GM18498 (cell line): Measurements from ENCODE around the gene GZMM.

Experiments
- ATAC-seq: cut with Tn5 transposase; IDR thresholded peaks from one replicate; pipeline ENCODE4 v1.9.1; 2021; ENCODE audit warnings: mild to moderate bottlenecking, moderate library complexity; ENCODE audit not compliant: unreplicated experiment

Gene GZMM

DNA sequence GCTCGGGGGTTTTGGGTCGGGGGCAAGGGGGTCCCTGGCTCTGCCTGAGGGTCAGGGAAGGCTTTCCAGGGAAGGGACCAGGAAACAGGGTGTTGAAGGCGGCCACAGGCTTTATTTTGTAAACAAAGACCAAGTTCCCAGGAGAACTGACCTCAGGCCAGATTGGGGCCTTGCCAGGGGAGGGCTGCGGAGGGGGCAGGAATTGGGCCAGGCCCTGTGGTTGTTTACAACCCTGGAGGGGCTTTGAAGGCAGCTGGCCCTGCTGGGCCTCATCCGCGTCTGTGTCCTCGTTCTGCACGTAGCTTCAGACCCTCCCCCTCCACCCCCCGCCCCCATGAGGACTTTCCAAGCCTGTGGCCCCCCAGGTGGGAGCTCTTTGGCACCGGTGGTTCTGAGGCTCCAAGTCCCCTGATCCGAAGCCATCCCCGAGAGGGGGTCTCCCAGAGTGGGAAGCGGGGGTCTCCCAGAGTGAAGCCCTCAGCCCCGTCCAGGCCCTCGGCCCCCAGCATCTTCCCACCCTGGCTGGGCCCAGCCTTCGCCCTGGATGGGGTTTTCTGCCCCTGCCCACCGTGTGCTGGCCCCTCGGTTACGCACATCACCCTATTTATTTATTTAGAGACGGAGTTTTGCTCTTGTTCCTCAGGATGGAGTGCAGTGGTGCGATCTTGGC is 15.1 kb downstream of the GZMM start:
- ATAC-seq: no peak

DNA sequence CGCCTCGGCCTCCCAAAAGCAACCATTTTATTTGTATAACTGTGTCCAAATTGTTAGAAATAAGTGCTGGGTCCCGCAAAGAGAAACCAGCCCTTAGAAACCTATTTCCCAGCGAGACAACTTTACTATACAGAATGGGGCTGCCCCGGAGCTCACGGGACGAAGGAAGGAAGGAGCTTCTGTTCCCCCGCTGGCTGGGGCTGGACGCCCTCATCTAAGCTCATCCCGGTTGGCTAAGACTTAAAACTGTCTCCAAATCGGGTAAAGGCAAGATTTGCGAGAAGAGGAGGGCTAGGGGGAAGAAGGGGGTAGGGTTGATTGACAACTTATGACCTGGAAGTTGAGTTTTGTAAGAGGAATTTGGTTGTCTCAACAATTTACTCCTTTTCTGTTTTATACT is 16.3 kb downstream of the GZMM start:
- ATAC-seq: no peak

DNA sequence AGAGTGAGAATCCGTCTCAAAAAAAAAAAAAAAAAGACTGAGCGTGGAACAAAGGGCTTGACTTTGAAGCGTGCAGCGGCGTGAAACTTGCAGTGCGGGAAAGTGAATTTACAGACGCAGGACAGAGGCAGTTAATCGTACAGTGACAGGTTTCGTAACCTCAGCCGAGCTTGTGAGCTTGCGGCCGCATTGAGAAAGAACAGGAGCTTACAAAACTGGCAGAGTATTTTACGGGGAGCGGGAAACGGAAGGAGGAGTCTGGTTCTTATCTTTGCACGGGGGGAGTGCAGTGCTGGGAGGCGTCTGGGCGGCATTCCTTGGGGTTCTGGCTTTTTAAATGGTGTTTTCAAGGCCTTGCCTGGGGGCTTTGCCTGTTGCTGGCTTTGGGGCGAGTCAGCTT is 22.6 kb downstream of the GZMM start:
- ATAC-seq: no peak

DNA sequence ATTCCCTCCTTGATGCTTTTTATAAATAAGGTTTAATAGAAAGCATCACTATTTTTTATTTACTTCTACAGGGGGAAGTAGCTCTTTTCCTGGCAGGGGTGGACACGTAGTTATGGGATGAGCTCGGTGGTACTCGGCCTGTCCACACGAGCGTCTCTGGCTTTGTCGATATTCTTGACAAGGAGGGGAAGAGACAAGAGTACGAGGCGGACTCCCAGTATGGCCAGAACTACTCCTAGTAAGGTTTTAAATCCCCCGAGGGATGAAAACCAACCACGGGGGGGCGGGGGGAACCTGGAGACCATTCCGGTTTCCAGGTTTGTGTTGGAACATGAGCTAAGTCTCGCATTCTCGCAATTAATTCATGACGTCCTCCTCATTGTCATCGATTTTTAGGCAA is 23.0 kb downstream of the GZMM start:
- ATAC-seq: no peak

DNA sequence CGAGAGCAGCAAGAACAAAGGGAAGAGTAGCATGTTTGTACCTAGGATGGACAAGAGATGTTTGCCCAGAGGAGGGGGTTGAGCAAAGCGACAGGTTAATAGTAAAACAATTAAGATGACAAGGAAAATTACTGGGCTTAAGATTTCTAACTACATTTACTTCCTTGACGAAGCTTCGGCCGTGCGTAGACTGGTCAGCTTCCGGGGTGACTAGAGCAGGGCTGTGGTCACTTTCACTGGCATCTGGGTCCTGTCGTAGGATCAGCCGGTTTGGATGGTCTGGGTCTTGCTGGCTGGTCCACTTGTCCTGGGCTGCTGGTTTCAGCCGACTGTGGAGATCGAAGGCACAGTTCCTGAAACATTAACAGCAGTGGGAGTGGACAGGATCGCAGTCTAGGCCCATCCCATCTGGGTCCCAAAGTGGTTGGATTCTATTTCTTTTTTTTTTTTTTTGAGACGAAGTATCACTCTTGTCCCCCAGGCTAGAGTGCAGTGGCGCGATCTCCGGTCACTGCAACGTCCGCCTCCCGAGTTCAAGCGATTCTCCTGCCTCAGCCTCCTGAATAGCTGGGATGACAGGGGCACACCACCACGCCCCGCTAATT is 23.5 kb downstream of the GZMM start:
- no peak for ATAC-seq

DNA sequence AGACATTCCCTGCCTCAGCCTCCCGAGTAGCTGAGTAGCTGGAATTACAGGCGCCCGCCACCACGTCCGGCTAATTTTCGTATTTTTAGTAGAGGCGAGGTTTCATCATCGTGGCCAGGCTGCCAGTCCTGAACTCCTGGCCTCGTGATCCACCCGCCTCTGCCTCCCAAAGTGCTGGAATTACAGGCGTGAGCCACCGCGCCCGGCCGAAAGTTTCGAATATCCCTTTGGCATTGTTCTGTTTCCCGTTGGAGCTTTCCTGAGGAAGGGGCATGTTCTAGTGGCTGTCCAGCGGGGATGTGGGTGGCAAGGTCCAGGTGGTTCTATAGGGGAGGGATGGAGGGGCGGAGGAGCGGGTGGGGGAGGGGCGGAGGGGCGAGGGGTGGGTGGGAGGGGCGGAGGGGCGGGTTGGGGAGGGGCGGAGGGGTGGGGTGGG is 26.4 kb downstream of the GZMM start:
- no peak for ATAC-seq

DNA sequence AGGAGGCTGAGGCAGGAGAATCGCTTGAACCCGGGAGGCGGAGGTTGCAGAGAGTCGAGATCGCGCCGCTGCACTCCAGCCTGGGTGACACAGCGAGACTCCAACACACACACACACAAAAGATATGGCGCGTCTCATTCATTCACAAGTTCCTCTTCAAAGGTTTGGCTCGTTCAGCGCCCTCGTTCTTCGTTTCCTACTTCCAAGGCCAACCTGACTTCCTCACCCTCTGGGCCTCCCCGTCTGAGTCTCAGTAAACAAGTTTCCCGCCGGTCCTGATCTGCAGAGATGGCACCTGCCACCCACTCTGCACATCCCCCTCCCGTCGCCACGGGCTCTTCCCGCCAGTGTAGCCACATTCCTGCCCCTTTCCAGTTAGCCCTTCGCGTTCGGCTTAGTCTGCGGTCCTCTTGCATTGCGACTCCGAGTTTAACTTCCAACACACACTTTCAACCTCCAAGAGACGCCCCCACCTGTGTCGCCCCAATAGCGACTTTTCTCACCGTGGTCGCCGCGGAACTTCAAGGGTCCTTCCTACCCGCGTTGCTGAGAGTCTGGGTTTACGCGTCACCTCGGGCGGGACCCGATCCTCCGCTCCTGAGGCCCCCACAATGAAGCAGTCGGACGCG is 27.2 kb downstream of the GZMM start:
- no peak for ATAC-seq

DNA sequence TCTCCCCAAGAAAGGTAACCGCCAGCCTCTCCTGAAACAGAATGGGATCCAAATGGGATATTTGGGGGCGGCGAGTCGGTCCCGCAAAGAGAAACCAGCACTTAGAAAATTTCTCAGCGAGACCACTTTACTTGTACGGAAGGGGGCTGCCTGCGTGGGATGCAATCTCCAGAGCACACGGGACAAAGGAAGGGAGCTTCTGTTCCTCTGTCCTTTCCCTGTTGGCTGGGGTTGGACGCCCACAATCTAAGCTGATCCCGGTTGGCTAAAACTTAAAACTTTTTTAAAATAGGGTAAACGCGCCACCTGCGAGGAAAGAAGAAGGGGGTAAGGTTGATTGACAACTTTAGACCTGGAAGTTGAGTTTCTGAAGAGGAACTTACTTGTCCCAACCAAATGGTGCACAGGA is 27.7 kb downstream of the GZMM start:
- peak; percentile 3 for ATAC-seq

DNA sequence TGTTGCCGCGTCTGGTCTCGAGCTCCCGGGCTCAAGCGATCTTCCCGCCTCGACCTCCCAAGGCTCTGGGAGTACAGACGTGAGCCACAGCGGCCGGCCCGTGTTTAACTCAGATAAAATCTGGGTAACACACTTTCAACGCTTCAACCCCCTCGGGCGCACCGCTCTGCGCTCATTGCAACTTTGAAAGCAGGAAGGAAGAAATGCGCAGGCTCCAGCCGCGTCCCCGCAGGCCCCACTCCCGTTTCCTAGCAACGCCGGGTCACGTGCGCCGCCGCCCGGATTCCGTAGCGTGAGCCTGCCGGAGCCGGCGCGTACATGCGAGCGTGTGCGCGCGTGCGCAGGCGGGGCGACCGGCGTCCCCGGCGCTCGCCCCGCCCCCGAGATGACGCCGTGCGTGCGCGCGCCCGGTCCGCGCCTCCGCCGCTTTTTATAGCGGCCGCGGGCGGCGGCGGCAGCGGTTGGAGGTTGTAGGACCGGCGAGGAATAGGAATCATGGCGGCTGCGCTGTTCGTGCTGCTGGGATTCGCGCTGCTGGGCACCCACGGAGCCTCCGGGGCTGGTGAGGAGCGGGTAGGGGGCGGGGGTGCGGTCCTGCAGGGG is 28.4 kb downstream of the GZMM start, which contains the start of gene BSG:
Gene BSG, plus strand, starts transcription at position 457 of the 603 bp plus-strand sequence. Its CDS starts 39 bp downstream, at position 496.
- ATAC-seq: peak; percentile 78

DNA sequence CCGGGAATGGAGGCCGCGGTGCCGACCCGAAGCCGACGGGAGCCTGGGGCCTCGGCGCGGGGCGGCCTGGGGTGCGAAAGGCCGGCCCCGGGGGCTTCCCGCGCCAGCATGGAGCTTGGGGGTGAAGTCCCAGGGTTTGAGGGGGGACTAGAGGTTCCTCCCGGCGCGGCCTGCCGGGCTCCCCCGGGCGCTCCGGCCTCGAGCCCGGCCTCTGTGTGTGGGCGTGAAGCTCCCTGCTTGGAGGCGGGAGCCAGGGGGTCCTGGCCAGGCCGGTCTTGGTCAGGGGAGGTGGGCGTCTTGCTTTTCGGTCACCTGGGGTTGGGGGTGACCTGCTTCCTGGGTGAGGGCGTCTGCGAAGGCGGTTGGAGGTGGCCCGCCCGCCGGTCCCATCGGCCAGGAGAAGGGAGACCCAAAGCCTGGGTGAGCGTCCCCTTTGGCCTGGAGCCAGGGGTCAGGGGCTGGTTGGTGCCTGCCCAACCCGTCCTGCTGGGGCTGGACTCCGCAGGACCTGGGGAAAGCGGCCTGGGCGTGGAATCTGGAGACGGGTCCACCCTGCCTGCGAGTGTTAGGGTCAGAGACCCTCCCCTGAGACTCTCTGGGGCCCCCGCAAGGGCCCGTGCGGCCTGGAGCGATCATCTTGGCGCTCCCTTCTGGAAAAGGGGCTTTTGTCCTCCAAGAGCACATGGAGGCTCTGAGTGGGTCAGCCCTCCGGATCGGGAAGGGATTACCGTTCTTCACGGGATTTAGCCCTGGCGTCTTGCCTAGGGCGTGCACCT is 29.1 kb downstream of the GZMM start:
- peak; percentile 11 for ATAC-seq

DNA sequence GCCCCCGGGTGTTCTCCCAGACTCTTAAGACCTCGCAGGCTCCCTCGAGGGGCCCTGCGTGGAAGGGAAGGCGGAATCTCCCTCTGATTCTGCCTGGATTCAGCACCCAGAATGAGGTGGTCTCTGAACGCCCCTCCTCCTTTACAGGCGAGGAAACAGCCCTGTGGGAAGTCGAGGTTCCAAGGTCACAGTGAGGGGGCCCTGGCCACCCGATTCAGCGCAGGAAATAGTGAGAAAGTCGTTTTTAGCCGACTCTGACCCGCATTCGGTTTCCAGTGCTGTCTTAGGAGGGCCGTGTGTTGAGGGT is 29.6 kb downstream of the GZMM start:
- no peak for ATAC-seq

DNA sequence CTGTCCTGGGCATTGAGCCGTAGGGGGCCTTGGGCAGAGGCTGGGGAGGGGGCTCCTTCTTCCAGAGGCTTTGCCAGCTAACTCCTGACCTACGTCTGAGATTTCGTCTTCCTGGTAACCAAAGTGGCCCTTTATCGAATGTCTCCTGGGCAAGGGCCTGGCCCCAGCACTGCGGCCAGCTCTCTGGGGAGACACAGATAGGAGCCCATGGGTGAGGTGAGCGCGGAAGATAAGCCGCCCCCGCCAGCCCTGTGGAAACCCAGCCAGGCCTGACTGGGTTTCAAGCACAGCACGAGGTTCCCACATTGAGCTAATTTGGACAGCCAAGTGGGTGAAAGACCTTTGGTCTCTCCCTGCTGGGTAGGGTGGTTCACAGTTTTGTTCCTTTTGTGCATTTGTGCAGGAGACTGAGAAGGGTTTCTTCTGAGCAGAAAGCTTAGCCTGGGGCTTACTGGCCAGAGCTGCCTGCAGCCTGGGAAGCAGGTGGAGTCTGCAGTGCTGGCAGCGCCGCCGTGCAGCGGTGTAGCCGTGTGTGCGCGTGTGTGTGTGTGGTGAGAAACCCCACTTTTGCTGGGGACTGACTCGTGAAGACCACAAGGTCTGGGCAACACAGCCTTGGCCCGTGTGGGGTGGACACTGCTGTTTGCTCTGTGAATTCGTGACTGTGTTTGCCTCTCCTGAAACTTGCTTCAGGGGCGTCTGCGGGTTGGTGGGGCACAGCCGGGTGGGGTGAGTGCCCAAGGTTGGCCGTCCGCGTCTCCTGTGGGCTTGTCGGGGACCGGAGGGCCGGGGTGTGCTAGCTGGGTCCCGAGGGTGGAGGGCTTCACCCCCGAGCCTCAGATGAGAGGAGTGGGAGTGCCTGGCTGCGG is 31.0 kb downstream of the GZMM start:
- no peak for ATAC-seq

DNA sequence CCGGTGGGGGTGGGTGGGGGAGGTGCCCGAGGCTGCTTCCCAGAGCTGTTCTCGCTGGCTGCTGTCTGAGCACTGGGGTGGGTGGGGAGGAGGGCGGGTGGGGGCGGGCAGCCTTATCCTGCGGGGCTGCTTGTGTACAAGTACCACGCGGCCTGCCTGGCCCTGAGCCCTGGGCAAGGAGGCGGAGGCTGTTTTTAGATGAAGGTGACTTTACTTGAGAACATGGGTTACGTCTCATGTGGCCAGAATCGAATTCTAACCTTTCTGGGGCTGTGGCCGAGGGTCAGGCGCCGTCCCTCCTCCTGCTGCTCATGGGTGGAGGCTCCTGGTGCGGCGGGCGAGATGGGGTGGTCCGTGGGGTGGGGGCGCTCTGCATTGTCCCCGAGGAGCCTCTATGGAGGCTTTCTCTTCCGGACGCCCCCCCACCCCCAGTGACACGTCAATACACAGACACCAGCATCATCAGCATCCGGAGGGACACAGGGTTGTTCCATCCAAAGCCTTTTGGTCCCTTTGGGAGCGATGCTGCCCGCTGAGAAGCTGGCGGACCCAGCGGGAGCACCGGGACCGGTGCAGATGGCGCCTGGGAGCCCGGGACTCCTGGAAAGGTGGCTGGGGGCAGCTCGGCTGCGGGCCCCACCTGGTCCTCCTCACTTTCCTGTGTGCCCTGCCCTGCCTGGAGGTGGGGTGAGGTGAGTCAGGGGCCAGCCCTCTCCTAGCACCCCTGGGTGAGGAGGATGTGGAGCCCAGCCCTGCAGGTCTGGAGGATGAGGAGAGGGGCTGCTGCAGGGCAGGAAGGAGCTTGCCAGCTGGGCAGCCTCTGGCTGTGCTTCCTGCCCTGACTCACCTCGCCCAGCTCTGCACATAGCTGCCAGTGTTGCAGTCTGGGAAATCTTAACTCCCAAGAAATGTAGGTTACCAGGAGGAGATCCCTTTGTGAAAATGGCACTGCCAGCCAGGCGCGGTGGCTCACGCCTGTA is 32.0 kb downstream of the GZMM start:
- ATAC-seq: no peak

DNA sequence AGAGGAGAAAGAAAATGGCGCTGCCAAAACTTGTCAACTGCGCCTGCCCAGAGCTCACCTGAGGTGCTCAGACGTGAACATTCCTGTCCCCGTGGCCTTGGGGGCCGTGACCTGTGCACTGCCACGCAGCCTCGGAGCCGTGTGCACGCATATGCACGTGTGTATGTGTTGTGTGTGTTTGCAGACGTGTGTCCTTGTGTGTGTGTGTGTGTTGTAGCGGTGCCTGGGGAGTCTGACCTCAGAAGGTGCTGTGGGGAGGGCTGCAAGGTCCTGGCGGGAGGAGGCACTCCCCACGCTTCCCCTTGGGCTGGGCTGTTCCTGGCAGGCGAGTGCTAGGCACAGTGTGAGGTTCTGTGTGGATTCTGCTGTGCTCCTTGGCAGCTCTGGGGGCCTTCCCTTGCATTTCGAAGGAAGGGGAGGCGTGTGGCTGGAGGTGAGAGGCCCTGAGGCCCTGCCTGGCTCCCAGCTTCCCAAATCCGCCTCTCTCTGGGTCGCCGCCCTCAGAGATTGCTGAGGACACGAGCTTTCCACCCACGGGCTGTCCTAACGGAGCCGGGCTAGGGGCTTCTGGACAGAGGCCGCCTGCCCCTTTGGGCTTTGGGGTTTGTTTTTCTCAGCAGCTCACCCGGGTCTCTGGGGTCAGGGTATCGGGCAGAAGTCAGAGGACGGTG is 33.0 kb downstream of the GZMM start:
- ATAC-seq: no peak

DNA sequence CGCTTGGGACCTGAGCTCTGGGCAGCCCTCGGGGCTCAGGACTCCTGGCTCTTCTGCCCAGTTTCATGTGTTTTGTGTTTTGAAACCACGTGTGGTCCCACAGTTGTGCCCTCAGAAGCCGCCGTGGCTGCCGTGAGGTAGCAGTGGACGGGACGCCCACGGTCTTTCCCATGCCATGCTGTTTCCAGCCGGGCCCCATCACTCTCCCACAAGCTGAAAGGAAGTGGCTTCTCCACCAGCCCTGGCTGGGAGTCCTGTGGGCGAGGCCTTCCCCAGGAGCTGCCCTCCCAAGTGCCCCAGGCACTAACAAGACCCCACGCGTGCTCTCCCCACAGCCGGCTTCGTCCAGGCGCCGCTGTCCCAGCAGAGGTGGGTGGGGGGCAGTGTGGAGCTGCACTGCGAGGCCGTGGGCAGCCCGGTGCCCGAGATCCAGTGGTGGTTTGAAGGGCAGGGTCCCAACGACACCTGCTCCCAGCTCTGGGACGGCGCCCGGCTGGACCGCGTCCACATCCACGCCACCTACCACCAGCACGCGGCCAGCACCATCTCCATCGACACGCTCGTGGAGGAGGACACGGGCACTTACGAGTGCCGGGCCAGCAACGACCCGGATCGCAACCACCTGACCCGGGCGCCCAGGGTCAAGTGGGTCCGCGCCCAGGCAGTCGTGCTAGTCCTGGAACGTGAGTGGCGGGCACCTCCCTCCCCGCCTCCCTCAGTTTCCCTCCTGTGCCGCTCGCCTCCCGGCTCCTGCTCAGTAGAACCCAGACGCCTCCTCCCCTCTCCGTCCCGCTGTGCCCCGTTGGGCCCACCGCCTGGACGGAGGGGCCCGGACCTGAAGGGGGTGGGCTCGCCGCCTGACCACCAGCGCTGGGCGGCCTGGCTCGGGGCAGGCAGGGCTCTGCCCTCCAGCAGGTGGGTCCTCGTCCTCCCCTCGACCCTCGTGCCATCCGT is 33.9 kb downstream of the GZMM start:
- ATAC-seq: no peak

DNA sequence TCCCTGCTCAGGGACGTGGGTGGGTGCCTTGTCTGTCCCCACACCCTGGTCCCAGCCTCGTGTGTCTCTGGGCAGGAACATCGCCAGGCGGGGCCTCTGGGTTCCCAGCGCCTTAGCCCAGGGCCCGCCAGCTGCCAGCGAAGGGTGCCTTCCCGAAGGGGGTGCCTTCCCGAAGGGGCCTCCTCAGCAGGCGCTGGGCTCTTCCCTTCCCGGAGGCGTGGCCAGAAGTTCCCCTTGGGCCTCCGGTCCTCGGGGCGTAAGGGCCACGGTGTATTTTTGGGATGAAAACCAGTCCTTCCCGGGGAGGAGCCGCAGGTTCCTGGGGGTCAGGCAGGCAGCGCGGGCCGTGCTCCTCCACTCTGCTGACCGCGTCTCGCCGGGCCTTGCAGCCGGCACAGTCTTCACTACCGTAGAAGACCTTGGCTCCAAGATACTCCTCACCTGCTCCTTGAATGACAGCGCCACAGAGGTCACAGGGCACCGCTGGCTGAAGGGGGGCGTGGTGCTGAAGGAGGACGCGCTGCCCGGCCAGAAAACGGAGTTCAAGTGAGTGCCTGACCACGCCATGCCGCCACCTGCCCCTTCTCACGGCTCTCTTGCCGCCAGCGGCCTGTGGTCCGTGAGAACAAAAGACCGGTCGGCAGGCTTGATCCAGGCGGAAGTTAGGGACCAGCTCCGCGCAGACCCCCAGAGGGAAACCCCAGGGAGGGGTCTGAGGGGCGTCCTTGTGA is 35.4 kb downstream of the GZMM start:
- ATAC-seq: no peak

DNA sequence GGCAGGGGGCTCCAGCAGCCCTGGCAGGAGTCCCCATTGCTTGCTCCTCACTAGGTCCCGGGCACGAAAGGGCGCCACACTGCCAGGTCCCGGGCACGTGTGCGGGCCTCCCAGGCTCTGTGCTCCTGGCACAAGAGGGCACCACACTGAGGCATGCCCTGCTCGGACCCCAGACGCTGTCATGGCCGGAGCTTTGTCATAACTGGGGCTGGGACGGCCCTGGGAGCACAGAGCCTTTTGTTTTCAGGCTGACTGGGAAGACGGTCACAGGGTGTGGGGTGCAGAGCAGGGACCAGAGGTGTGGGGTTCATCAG is 35.9 kb downstream of the GZMM start:
- no peak for ATAC-seq
